H1 (cell line): ENCODE results near the gene ADCK1. TPM values are rescaled to one million over a fixed set of nuclear protein-coding genes. Genes with fewer than 3 reads are reported as not detected.

ENCODE experiments used
- CTCF ChIA-PET: fragments of 300-600 bp; sonication (Branson Sonifier 250); formaldehyde crosslinking; loops from one replicate; lab custom pipeline; 2021; ENCODE audit not compliant: partially characterized antibody; lab: Charles Lee
- POLR2A ChIA-PET: fragments of 300-600 bp; sonication (Branson Sonifier 250); formaldehyde crosslinking; loops from one replicate; lab custom pipeline; 2021; ENCODE audit warnings: inconsistent platforms; ENCODE audit not compliant: partially characterized antibody; lab: Charles Lee
- DNase-seq, 2 experiments: peaks; one replicate each; pipeline versions ENCODE4 v3.0.0 to v3.0.0-alpha.2; 2010 to 2022; ENCODE audit warnings: low spot score in 2 of 2, low read depth in 1 of 2, mixed read lengths in 1 of 2
- FAIRE-seq: peaks from 2 replicates; lab custom pipeline; 2011; peaks lifted over from hg19 to GRCh38; lab: Jason Lieb, UNC
- H2AFZ ChIP-seq: 2 replicates; pipeline ENCODE4 v1.8.1; 2012; ENCODE audit warnings: low read length, inconsistent platforms
- H2AK5ac ChIP-seq: 2 replicates; pipeline ENCODE4 v1.6.1; 2013; ENCODE audit warnings: low read depth, low read length
- H2BK120ac ChIP-seq: replicated peaks from 2 replicates; pipeline ENCODE3; 2013; ENCODE audit warnings: low read depth, low read length, inconsistent platforms
- H2BK12ac ChIP-seq: 2 replicates; pipeline ENCODE4 v1.6.1; 2013; ENCODE audit warnings: low read depth, low read length
- H2BK15ac ChIP-seq: 2 replicates; pipeline ENCODE4 v1.6.1; 2013; ENCODE audit warnings: low read length
- H2BK20ac ChIP-seq: 2 replicates; pipeline ENCODE4 v1.6.1; 2013; ENCODE audit warnings: low read length
- H2BK5ac ChIP-seq: 2 replicates; pipeline ENCODE4 v1.6.1; 2013; ENCODE audit warnings: low read depth, low read length
- H3K14ac ChIP-seq: 2 replicates; pipeline ENCODE4 v1.6.1; 2013; ENCODE audit warnings: inconsistent platforms; ENCODE audit not compliant: insufficient read length
- H3K18ac ChIP-seq: 2 replicates; pipeline ENCODE4 v1.6.1; 2013; ENCODE audit warnings: low read length; ENCODE audit errors: extremely low read depth
- H3K23ac ChIP-seq: 2 replicates; pipeline ENCODE4 v1.6.1; 2013; ENCODE audit warnings: inconsistent platforms; ENCODE audit not compliant: insufficient read length
- H3K23me2 ChIP-seq: 2 replicates; pipeline ENCODE4 v1.6.1; 2013; ENCODE audit warnings: low read depth, low read length
- H3K27ac ChIP-seq: 2 replicates; pipeline ENCODE4 v1.6.1; 2011; ENCODE audit warnings: low read depth, low read length, inconsistent platforms
- H3K27me3 ChIP-seq, 4 experiments: replicated peaks in 1 of 4; 1 replicate in 1 of 4; 2 replicates in 3 of 4; pipeline versions ENCODE4 v1.6.1 to v1.8.1; 2011 to 2013; ENCODE audit warnings: low read length in 3 of 4, mild to moderate bottlenecking in 3 of 4, inconsistent platforms in 2 of 4, mixed read lengths in 2 of 4, moderate library complexity in 1 of 4; ENCODE audit not compliant: control insufficient read depth in 3 of 4, insufficient read depth in 3 of 4; ENCODE audit errors: extremely low read depth in 1 of 4
- H3K36me3 ChIP-seq, 4 experiments: 2 replicates each; pipeline versions ENCODE4 v1.6.1 to v1.8.1; 2011 to 2013; ENCODE audit warnings: mild to moderate bottlenecking in 4 of 4, low read length in 3 of 4, moderate library complexity in 2 of 4, control low read depth in 1 of 4, inconsistent platforms in 1 of 4; ENCODE audit not compliant: insufficient read depth in 4 of 4, control insufficient read depth in 2 of 4
- H3K4ac ChIP-seq: replicated peaks from 2 replicates; pipeline ENCODE3; 2013; ENCODE audit warnings: low read length, low read depth, mixed read lengths, inconsistent platforms; ENCODE audit not compliant: insufficient read length
- H3K4me1 ChIP-seq, 4 experiments: replicated peaks in 1 of 4; 1 replicate in 1 of 4; 2 replicates in 3 of 4; pipeline versions ENCODE4 v1.6.1 to v1.8.1; 2011 to 2013; ENCODE audit warnings: low read length in 3 of 4, inconsistent platforms in 2 of 4, mixed read lengths in 1 of 4; ENCODE audit not compliant: insufficient read depth in 4 of 4, control insufficient read depth in 3 of 4
- H3K4me2 ChIP-seq, 2 experiments: 2 replicates each; pipeline versions ENCODE4 v1.6.1 to v1.8.1; 2011 to 2013; ENCODE audit warnings: low read depth in 2 of 2, low read length in 2 of 2, control low read depth in 1 of 2, inconsistent platforms in 1 of 2, mild to moderate bottlenecking in 1 of 2; ENCODE audit not compliant: insufficient read depth in 1 of 2
- H3K4me3 ChIP-seq, 4 experiments: fragments of 200-600, 300-600 bp in 1 of 4; sonication (generic), shearing (Covaris generic), sonication (Bioruptor Twin) in 1 of 4; 2 replicates each; pipeline versions ENCODE4 v1.5.1 to v1.8.1; 2011 to 2016; ENCODE audit warnings: low read length in 4 of 4, low read depth in 3 of 4, control low read depth in 2 of 4, inconsistent platforms in 2 of 4, mild to moderate bottlenecking in 2 of 4, mixed read lengths in 1 of 4, moderate library complexity in 1 of 4; ENCODE audit not compliant: insufficient read depth in 2 of 4; ENCODE audit errors: extremely low read depth in 1 of 4
- H3K56ac ChIP-seq: replicated peaks from 2 replicates; pipeline ENCODE3; 2013; ENCODE audit warnings: low read depth, mild to moderate bottlenecking, mixed read lengths, low read length, inconsistent platforms; ENCODE audit not compliant: insufficient read length
- H3K79me1 ChIP-seq: 2 replicates; pipeline ENCODE4 v1.6.1; 2013; ENCODE audit warnings: low read depth, low read length, control low read depth
- H3K79me2 ChIP-seq, 2 experiments: 2 replicates each; pipeline versions ENCODE4 v1.6.1 to v1.8.1; 2012 to 2013; ENCODE audit warnings: low read length in 2 of 2, mild to moderate bottlenecking in 2 of 2, inconsistent platforms in 1 of 2; ENCODE audit not compliant: insufficient read depth in 2 of 2, control insufficient read depth in 1 of 2
- H3K9ac ChIP-seq, 4 experiments: replicated peaks in 1 of 4; 1 replicate in 1 of 4; 2 replicates in 3 of 4; pipeline versions ENCODE4 v1.6.1 to v1.8.1; 2011 to 2013; ENCODE audit warnings: low read depth in 3 of 4, low read length in 3 of 4, control low read depth in 2 of 4, mild to moderate bottlenecking in 2 of 4, moderate library complexity in 2 of 4, inconsistent platforms in 1 of 4; ENCODE audit errors: extremely low read depth in 1 of 4
- H3K9me3 ChIP-seq, 2 experiments: 2 replicates each; pipeline versions ENCODE4 v1.6.1 to v1.8.1; 2012 to 2013; ENCODE audit warnings: mild to moderate bottlenecking in 2 of 2, moderate library complexity in 2 of 2, control low read depth in 1 of 2, inconsistent platforms in 1 of 2, low read depth in 1 of 2, low read length in 1 of 2, mixed read lengths in 1 of 2; ENCODE audit not compliant: insufficient read depth in 2 of 2
- H4K20me1 ChIP-seq, 2 experiments: replicated peaks in 1 of 2; 2 replicates each; pipeline versions ENCODE3 to v1.8.1; 2011 to 2013; ENCODE audit warnings: inconsistent platforms in 2 of 2, low read length in 2 of 2, mild to moderate bottlenecking in 1 of 2; ENCODE audit not compliant: insufficient read depth in 2 of 2, control insufficient read depth in 1 of 2
- H4K5ac ChIP-seq: 2 replicates; pipeline ENCODE4 v1.6.1; 2013; ENCODE audit warnings: low read length, low read depth, mixed read lengths, inconsistent platforms; ENCODE audit not compliant: insufficient read length
- H4K8ac ChIP-seq: 2 replicates; pipeline ENCODE4 v1.8.0; 2013; ENCODE audit warnings: mild to moderate bottlenecking, moderate library complexity, low read length, inconsistent platforms; ENCODE audit not compliant: insufficient read depth; ENCODE audit errors: extremely low read depth
- H4K91ac ChIP-seq: replicated peaks from 2 replicates; pipeline ENCODE3; 2013; ENCODE audit warnings: low read length, mixed read lengths, inconsistent platforms; ENCODE audit not compliant: insufficient read length
- BACH1 ChIP-seq: IDR thresholded peaks from 2 replicates; pipeline ENCODE4 v1.6.1; 2012; ENCODE audit warnings: low read length, improper control_type of control experiment
- CBX5 ChIP-seq: fragments of 300-800, 300-1000 bp; sonication (generic); IDR thresholded peaks from 2 replicates; pipeline ENCODE4 v1.7.1; 2016; ENCODE audit warnings: antibody characterized with exemption, low read length, low read depth
- CHD2 ChIP-seq: IDR thresholded peaks from 2 replicates; pipeline ENCODE4 v1.6.1; 2012; ENCODE audit warnings: low read length, improper control_type of control experiment
- HDAC6 ChIP-seq: IDR thresholded peaks from one replicate; pipeline ENCODE4 v1.7.1; 2012; ENCODE audit warnings: low read depth, mild to moderate bottlenecking, inconsistent platforms, low read length, moderate library complexity
- NANOG ChIP-seq: IDR thresholded peaks from 2 replicates; pipeline ENCODE4 v1.6.1; 2011; ENCODE audit warnings: low read length, low read depth, mild to moderate bottlenecking, inconsistent platforms; ENCODE audit not compliant: insufficient read depth, poor library complexity, severe bottlenecking
- PHF8 ChIP-seq: fragments of 200-600 bp; sonication (generic); conservative IDR thresholded peaks from 2 replicates; pipeline ENCODE4 v1.7.1; 2012; ENCODE audit warnings: low read depth, mild to moderate bottlenecking, inconsistent platforms, low read length, moderate library complexity
- POLR2A ChIP-seq, 2 experiments: IDR thresholded peaks; 1 replicate in 1 of 2; 2 replicates in 1 of 2; pipeline ENCODE4 v1.6.1; 2011; ENCODE audit warnings: low read depth in 2 of 2, low read length in 2 of 2, mild to moderate bottlenecking in 2 of 2; ENCODE audit errors: control extremely low read depth in 1 of 2
- POLR2AphosphoS5 ChIP-seq: IDR thresholded peaks from 2 replicates; pipeline ENCODE4 v1.6.1; 2011; ENCODE audit warnings: low read depth, low read length
- POU5F1 ChIP-seq: IDR thresholded peaks from 2 replicates; pipeline ENCODE4 v1.6.1; 2011; ENCODE audit warnings: low read depth, mild to moderate bottlenecking, low read length, moderate library complexity
- RFX5 ChIP-seq: IDR thresholded peaks from 2 replicates; pipeline ENCODE4 v1.6.1; 2011; ENCODE audit warnings: low read depth, low read length, improper control_type of control experiment, borderline replicate concordance
- TAF1 ChIP-seq: IDR thresholded peaks from 2 replicates; pipeline ENCODE4 v1.6.1; 2011; ENCODE audit warnings: mild to moderate bottlenecking, low read depth, low read length
- TAF7 ChIP-seq: optimal IDR thresholded peaks from 2 replicates; pipeline ENCODE3; 2011; ENCODE audit warnings: low read depth, mild to moderate bottlenecking, inconsistent platforms, low read length, moderate library complexity, borderline replicate concordance
- TCF12 ChIP-seq: IDR thresholded peaks from 2 replicates; pipeline ENCODE4 v1.6.1; 2011; ENCODE audit warnings: low read depth, mild to moderate bottlenecking, low read length
- ZNF274 ChIP-seq: IDR thresholded peaks from 2 replicates; pipeline ENCODE4 v1.7.0; 2012; ENCODE audit warnings: low read length, borderline replicate concordance; ENCODE audit errors: extremely low read depth
- WGBS, 2 experiments: shearing (Covaris generic) in 1 of 2; methylation state at CpG; one replicate each; pipeline versions ENCODE4 v1.1.6 to v1.1.7; 2013 to 2015; ENCODE audit warnings: low lambda C conversion rate in 2 of 2, mixed read lengths in 2 of 2, inconsistent platforms in 1 of 2, low coverage in 1 of 2, missing lambda C conversion rate in 1 of 2; ENCODE audit not compliant: insufficient replicate concordance in 2 of 2, insufficient coverage in 1 of 2, insufficient read length in 1 of 2; ENCODE audit errors: extremely low coverage in 1 of 2, missing lambda C conversion rate in 1 of 2; 5-methylcytosine and 5-hydroxymethylcytosine counted together
- polyA plus RNA-seq, 7 experiments: library from polyadenylated mRNA; depleted of rRNA in 3 of 7; stranded (reverse) in 5 of 7; unstranded in 2 of 7; fragments of >200 nt in 5 of 7; fragments of 200-250 nt in 2 of 7; gene quantifications; 1 replicate in 5 of 7; 2 replicates in 1 of 7; 4 replicates in 1 of 7; pipeline versions ENCODE4 v1.2.1 to v1.2.3, GENCODE V29; 2011 to 2013; ENCODE audit warnings: missing spikeins in 2 of 7, mixed read lengths in 2 of 7
- total RNA-seq: library from RNA; stranded (reverse); fragmentation: NEBNext Ultra II Directional; extraction: Animal tissue kit (Norgen Biotek cat#: 25700); gene quantifications from 2 replicates; pipeline ENCODE4 v1.2.1, GENCODE V29; 2021
- TF ChIP-seq, protein P1 (sequence below): IDR thresholded peaks from 2 replicates; pipeline ENCODE4 v1.6.1; 2011; ENCODE audit warnings: low read depth, mild to moderate bottlenecking, low read length; ENCODE audit not compliant: insufficient read depth

The ADCK1 gene
- total and polyA plus RNA-seq, 2 of the 8 experiments (the other 6 are each of a cell fraction or from before 2014, with no cell fraction given): 11.0 to 16.8 TPM

DNA sequence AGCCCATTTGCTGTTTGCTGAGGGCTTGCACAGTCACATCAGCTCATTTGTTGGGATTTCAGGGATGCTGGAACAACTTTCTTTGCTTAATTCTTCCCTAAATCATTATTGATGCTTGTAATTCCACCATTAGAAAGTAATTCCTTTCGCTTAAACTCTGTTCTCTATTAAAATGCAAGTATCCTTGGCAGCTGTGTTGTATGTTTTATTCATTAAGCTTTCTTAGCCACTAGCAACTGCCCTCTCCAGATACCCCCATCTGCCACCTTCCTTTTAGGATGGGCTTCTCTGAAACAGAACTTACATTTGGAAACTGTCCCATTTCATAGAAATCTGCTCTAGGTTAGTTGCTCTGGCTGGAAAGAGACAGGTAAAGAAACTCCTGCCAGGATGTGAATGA, 43.7 kb downstream of the ADCK1 start:
- H3K4me1 ChIP-seq: peaks cover 0 to 3% (median 0%) of the 10 kb centered on the region in 4 experiments; a peak in 1 of 7 replicates
- no peak overlapping the region for H2BK12ac ChIP-seq
- no peaks in the 10 kb centered on the region for H3K9me3 ChIP-seq
- ChIA-PET POLR2A (no interaction called here), CTCF (interaction anchor here (0.6 to 2.2 kb wide), 2 partner anchors 19 to 560 kb away, joined by 3 to 13 read pairs; no protein-coding TSS in a partner anchor)
- no peak overlapping the region for H2BK120ac ChIP-seq
- H3K27me3 ChIP-seq: no peaks in the 10 kb centered on the region
- no peak overlapping the region for H2BK5ac ChIP-seq
- no peaks in the 10 kb centered on the region for H3K79me1 ChIP-seq
- FAIRE-seq: no peak
- H3K9ac ChIP-seq: no peak overlapping the region
- no peaks in the 10 kb centered on the region for H3K23me2 ChIP-seq
- H3K36me3 ChIP-seq: no peaks in the 10 kb centered on the region
- H4K8ac ChIP-seq: no peak overlapping the region
- no peak overlapping the region for H3K18ac ChIP-seq
- H2AFZ ChIP-seq: no peak overlapping the region
- no peak overlapping the region for H3K56ac ChIP-seq
- DNase-seq: no peak
- H3K27ac ChIP-seq: no peak overlapping the region
- no peaks in the 10 kb centered on the region for H3K79me2 ChIP-seq
- no peak overlapping the region for H2AK5ac ChIP-seq
- no peak overlapping the region for H3K14ac ChIP-seq
- no peak overlapping the region for H3K4me2 ChIP-seq
- H4K5ac ChIP-seq: no peak overlapping the region
- no peak overlapping the region for H2BK15ac ChIP-seq
- no peak overlapping the region for H3K4me3 ChIP-seq
- no peak overlapping the region for H3K4ac ChIP-seq
- H4K91ac ChIP-seq: no peak overlapping the region
- no peak overlapping the region for H2BK20ac ChIP-seq
- 95% methylated on average over 1 of the region's 1 CpG; no CpG with 5 or more reads in 1 of the 2 experiments for WGBS, 2 experiments
- H3K23ac ChIP-seq: no peak overlapping the region
- no peaks in the 10 kb centered on the region for H4K20me1 ChIP-seq
- TF ChIP-seq POLR2A (IDR thresholded peaks at IDR 0.05; ENCODE audit: control extremely low read depth in 1 of 2, low read depth in 2 of 2, low read length in 2 of 2): no peak
- no peak for TF ChIP-seq TCF12
- no peak for TF ChIP-seq ZNF274
- TF ChIP-seq TAF7: no peak
- no peak for TF ChIP-seq PHF8
- TF ChIP-seq BACH1: no peak
- no peak for TF ChIP-seq POLR2AphosphoS5
- TF ChIP-seq NANOG: no peak
- TF ChIP-seq CHD2: no peak
- no peak for TF ChIP-seq HDAC6
- TF ChIP-seq, protein P1, sequence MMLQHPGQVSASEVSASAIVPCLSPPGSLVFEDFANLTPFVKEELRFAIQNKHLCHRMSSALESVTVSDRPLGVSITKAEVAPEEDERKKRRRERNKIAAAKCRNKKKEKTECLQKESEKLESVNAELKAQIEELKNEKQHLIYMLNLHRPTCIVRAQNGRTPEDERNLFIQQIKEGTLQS: no peak
- no peak for TF ChIP-seq CBX5
- no peak for TF ChIP-seq RFX5
- TF ChIP-seq TAF1: no peak
- no peak for TF ChIP-seq POU5F1
